ENCODE measurements around the gene SIGLEC11. TPM values are rescaled to one million over a fixed set of nuclear protein-coding genes. Genes with fewer than 3 reads are reported as not detected.

Gene SIGLEC11
- total and polyA plus RNA-seq, 2 donors (not counting 1 experiment from before 2014, with no cell fraction given) = 0.09 TPM; not detected in 1

DNA sequence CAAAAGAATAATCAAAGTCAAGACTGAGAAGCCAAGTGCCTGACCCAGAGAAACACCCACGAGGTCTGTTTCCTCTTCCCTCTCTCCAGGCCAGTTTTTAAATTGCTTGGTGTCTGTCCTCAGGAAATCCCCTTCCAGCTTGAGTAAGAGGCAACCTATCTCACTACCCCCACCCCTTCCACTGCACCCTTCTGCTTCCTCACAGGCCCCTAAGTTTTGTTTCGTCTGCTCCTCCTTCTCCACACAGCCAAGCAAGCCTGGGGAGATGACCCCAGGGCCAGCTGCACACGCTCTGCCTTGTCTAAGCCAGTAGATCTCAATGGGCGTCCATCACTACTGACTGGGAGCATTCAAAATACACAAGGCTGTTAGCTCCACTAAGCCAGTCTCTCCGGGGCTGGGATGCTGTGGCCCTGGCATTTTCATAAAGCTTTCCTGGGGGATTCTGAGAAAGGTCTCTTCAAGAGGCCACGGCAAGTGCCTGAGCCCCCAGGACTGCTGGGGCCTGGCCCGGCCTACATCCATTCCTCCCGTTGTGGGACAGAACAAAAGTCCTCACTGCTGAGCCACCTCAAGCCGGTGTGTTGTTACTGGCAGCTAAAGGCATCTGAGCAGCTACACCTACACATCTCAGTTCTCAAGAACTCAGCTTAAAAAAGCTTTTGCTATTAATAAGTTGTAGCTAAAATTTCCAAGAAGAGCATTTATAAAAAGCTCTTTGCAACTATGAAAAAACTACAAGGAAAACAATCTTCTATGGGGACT, 49.4 kb downstream of the SIGLEC11 start:
- peak overlapping the region; percentile 60 to 82 for H3K27ac ChIP-seq (ENCODE audit: low read length in 2 of 2)
- no peak overlapping the region for H3K9ac ChIP-seq (ENCODE audit: low read length)
- 45% methylated on average over 8 of the region's 9 CpGs for WGBS (ENCODE audit: insufficient coverage)
- H3K4me3 ChIP-seq (ENCODE audit: control extremely low read depth in 1 of 5, extremely low read depth in 1 of 5, insufficient read depth in 1 of 5, low read depth in 2 of 5, low read length in 4 of 5) = no peak overlapping the region
- H3K27me3 ChIP-seq (replicated peaks in 1 of 4; ENCODE audit: control extremely low read depth in 1 of 4, control insufficient read depth in 3 of 4, insufficient read depth in 4 of 4, low read length in 3 of 4) = no peaks in the 10 kb centered on the region
- peaks cover 43% of the 10 kb centered on the region for H3K79me2 ChIP-seq (ENCODE audit: control insufficient read depth, insufficient read depth, low read length)
- H3K4me2 ChIP-seq (replicated peaks; ENCODE audit: low read depth, low read length, poor library complexity, severe bottlenecking) = peak overlapping the region; percentile 61
- TF ChIP-seq EZH2 (IDR thresholded peaks at IDR 0.05; ENCODE audit: borderline replicate concordance, insufficient read depth, low read depth, low read length, poor library complexity, severe bottlenecking) = no peak
- TF ChIP-seq, protein P1, sequence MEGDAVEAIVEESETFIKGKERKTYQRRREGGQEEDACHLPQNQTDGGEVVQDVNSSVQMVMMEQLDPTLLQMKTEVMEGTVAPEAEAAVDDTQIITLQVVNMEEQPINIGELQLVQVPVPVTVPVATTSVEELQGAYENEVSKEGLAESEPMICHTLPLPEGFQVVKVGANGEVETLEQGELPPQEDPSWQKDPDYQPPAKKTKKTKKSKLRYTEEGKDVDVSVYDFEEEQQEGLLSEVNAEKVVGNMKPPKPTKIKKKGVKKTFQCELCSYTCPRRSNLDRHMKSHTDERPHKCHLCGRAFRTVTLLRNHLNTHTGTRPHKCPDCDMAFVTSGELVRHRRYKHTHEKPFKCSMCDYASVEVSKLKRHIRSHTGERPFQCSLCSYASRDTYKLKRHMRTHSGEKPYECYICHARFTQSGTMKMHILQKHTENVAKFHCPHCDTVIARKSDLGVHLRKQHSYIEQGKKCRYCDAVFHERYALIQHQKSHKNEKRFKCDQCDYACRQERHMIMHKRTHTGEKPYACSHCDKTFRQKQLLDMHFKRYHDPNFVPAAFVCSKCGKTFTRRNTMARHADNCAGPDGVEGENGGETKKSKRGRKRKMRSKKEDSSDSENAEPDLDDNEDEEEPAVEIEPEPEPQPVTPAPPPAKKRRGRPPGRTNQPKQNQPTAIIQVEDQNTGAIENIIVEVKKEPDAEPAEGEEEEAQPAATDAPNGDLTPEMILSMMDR (IDR thresholded peaks at IDR 0.05) = no peak
- ChIA-PET CTCF (interaction anchor here (0.6 to 3.7 kb wide), 11 partner anchors 10 to 153 kb away, joined by 3 to 16 read pairs (median 4); partner anchors contain the start of gene IL4I1), POLR2A (interaction anchor here (0.6 to 3.1 kb wide), 9 partner anchors 11 to 654 kb away, joined by 3 to 20 read pairs (median 4); partner anchors contain the start of genes ATF5, IL4I1 and NUP62)
- H2AFZ ChIP-seq (ENCODE audit: insufficient read depth, low read depth, low read length, poor library complexity, severe bottlenecking) = no peak overlapping the region
- peaks cover 0 to 48% of the 10 kb centered on the region in 2 experiments for H3K36me3 ChIP-seq (replicated peaks in 1 of 2; ENCODE audit: control extremely low read depth in 1 of 2, control insufficient read depth in 1 of 2, extremely low read depth in 1 of 2, insufficient read depth in 2 of 2, low read length in 1 of 2)
- Mint-ChIP-seq H3K4me3 (peak overlapping the region; percentile 71), H3K27me3 (no peaks in the 10 kb centered on the region), H3K9me3 (ENCODE audit: insufficient read depth) (peaks cover under 1% of the 10 kb centered on the region), H3K27ac (peak overlapping the region; percentile 93), H3K4me1 (peaks cover 66% of the 10 kb centered on the region)
- intact Hi-C loops (cut with micrococcal nuclease) = loop anchor here (2.0 kb wide), 1 partner anchor 15 kb away; the partner anchor contains the start of gene IL4I1
- DNase-seq (peak; percentile 75), ATAC-seq (ENCODE audit: low read depth) (peak; percentile 63)
- peaks cover 33 to 42% of the 10 kb centered on the region in 2 donors for H3K4me1 ChIP-seq (ENCODE audit: control insufficient read depth in 2 of 2, insufficient read depth in 2 of 2, low read length in 2 of 2)
- peaks cover 42% of the 10 kb centered on the region for H4K20me1 ChIP-seq (ENCODE audit: control insufficient read depth, insufficient read depth, low read length, poor library complexity, severe bottlenecking)
- H3K9me3 ChIP-seq (ENCODE audit: control extremely low read depth in 1 of 3, control insufficient read depth in 2 of 3, insufficient read depth in 1 of 3, low read length in 2 of 3) = peaks cover 0 to 9% (median 0%) of the 10 kb centered on the region in 3 donors
